Epithelial cell of proximal tubule (primary cell): ENCODE results near the gene CCDC187. TPM values are rescaled to one million over a fixed set of nuclear protein-coding genes. Genes with fewer than 3 reads are reported as not detected.

Experiments used
- DNase-seq: peaks from one replicate; pipeline ENCODE4 v3.0.0-alpha.2; 2011; ENCODE audit warnings: low read depth
- H3K4me3 ChIP-seq: 2 replicates; pipeline ENCODE4 v1.5.1; 2011; ENCODE audit warnings: low read depth, mild to moderate bottlenecking, low read length
- CTCF ChIP-seq: conservative IDR thresholded peaks from 2 replicates; pipeline ENCODE4 v1.5.1; 2012; ENCODE audit warnings: low read depth, mild to moderate bottlenecking, low read length
- total RNA-seq: library from RNA; depleted of rRNA; stranded (reverse); fragments of >200 nt; gene quantifications from 2 replicates; pipeline ENCODE4 v1.2.3, GENCODE V29; 2015

Gene CCDC187
- total RNA-seq, 1 donor from 2014 or later, result 0.75 TPM

GRCh38 chr9:136316271-136316751, 12.4 kb upstream of the CCDC187 start:
- no peak overlapping the region for H3K4me3 ChIP-seq
- no peak for DNase-seq
- TF ChIP-seq CTCF, result no peak

GRCh38 chr9:136314944-136315343, 11.1 kb upstream of the CCDC187 start:
- H3K4me3 ChIP-seq, result no peak overlapping the region
- TF ChIP-seq CTCF, result no peak
- no peak for DNase-seq

- no peak overlapping the region for H3K4me3 ChIP-seq
- DNase-seq, result no peak
- no peak for TF ChIP-seq CTCF
Measured at GRCh38 chr9:136314056-136314416, 10.1 kb upstream of the CCDC187 start.

- no peak for TF ChIP-seq CTCF
Measured at GRCh38 chr9:136313111-136314055, 9.5 kb upstream of the CCDC187 start.

GRCh38 chr9:136312436-136312835, 8.5 kb upstream of the CCDC187 start:
- no peak for DNase-seq

More at GRCh38 chr9:136313111-136314055, 9.5 kb upstream of the CCDC187 start:
- H3K4me3 ChIP-seq, result no peak overlapping the region
- DNase-seq, result no peak

GRCh38 chr9:136312009-136312375, 8.1 kb upstream of the CCDC187 start:
- no peak for TF ChIP-seq CTCF
- no peak for DNase-seq

More at GRCh38 chr9:136312436-136312835, 8.5 kb upstream of the CCDC187 start:
- H3K4me3 ChIP-seq, result no peak overlapping the region
- peak; percentile 61 for TF ChIP-seq CTCF

More at GRCh38 chr9:136312009-136312375, 8.1 kb upstream of the CCDC187 start:
- no peak overlapping the region for H3K4me3 ChIP-seq
